ENCODE data around the gene SLFN14.
"Not testable (repeated sequence)": the region's sequence is repeated elsewhere in the genome, so short reads cannot be mapped to it uniquely, and the experiment has no call there.

SLFN14 gene

DNA sequence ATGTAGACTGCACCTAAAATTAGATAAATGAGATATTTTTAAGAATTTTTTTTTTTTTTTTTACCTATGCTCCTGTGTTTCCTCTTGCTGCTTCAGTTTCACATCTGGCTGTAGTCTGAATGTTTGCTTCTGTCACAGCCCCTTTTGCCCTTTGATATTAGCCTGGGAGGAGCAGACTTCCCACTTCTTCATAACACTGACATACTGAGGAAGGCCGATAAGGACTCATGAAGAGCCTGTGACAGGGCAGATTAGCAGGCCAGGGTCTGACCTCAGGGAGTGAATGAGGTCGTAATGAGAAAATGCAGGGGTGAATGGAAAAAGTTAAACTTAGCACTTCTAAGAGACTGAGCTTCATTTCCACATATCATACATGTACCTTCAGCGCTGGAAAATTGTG is at the start of gene SLFN14:
Gene SLFN14, minus strand, starts transcription at position 117 of the 400 bp plus-strand sequence. CDS start 2,757 bp downstream, outside the sequence.
- DNase-seq = no peak

DNA sequence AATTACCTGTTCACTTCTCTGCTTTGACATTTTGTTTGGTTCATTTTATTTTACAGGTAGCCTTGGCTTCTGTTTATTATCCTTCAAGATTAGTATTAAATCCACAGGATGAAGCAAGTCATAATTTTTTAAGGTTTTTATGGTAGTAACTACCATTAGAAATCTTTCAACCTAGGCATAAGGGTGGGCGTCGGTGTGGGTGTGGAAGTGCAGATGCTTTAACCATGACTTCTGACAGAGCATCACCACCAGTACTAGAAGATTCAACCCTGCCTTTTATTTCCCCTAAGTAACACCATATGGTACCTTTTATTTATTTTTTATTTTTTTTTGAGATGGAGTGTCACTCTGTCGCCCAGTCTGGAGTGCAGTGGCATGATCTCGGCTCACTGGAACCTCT is 49.2 kb upstream of the SLFN14 start:
- DNase-seq = no peak

GRCh38 chr17:35607239-35607847 is 46.7 kb upstream of the SLFN14 start:
- DNase-seq = no peak

DNA sequence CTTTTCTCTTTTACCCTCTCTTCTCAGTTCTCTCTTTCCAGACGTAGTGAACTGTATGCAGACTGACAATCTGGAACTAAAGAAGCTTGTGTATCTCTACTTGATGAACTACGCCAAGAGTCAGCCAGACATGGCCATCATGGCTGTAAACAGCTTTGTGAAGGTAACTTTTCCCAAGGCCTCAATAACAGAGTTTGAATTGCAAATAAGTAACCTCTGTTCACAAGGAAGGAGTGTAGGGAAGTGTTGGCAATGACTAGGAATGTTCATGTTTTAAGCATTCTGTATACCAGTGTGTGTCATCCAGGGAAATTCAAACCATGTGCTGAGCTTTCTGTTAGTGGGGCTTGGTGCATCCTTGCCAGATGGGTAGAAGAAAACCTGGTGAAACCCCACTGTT is 45.1 kb upstream of the SLFN14 start:
- DNase-seq = no peak

GRCh38 chr17:35603674-35604073 is 43.1 kb upstream of the SLFN14 start:
- DNase-seq = no peak

GRCh38 chr17:35597604-35598003 is 37.0 kb upstream of the SLFN14 start:
- DNase-seq = no peak

- no peak for DNase-seq
Measured at GRCh38 chr17:35596530-35597233, 36.1 kb upstream of the SLFN14 start.

GRCh38 chr17:35596072-35596471 is 35.5 kb upstream of the SLFN14 start:
- DNase-seq = no peak

DNA sequence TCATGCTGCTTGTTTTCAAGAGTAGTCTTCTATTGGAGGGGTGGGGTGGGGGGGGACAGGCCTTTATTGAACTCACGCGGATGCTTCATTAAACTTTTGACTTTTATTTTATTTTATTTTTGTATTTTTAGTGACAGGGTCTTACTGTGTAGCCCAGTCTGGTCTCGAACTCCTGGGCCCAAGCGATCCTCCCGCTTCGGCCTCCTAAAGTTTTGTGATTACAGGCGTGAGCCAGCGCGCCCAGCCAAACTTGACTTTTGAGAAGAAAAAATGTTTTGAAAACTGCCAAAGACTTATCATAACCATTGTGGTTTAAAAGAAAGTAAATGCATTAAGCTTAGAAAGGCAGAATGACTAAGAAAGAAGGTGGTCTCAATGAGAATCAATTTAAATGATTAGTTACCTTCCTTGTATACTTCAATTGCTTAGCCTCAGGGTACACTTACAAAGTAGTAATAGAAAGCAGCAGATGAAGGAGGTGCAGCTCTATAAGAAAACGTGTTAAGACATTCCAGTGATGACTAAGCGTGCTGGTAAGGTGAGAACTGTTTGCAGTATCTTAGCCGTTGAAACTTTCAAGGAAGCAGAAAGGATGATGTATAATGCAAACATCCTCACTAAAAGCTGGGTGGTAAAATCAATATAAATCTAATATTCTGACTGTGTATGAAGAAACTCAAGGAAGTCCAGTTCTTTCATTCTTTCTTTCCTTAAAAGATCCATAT is 27.7 kb upstream of the SLFN14 start:
- DNase-seq = no peak

GRCh38 chr17:35587074-35587961 is 26.7 kb upstream of the SLFN14 start, which contains the start of gene AP2B1:
Gene AP2B1 (plus strand): TSS chr17:35587322. CDS start chr17:35594031, 6,709 bp downstream.
- DNase-seq = peak; percentile 91

DNA sequence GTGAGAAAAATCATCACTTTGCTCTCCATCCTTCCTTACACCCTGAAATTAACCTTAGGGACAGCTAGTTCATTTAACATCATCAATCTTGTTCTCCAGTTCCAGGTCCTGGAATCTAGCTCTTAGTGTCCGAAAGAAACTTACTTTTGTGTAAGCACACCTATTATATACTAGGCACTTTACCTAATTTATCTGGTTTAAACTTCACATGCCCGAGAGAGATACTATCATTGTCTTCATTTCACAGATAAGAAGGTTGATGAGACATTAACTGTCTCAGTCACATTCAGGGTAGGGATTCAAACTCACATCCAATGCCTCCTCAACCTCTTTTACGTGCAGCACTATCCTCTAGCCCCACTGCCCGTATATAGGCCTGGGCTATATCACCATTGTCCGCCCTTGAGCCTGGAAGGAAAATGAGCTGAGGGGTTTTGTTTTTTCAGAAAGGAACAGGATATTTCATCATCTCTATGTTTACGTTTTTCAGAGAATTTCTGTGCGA is 26.0 kb upstream of the SLFN14 start:
- no peak for DNase-seq

DNA sequence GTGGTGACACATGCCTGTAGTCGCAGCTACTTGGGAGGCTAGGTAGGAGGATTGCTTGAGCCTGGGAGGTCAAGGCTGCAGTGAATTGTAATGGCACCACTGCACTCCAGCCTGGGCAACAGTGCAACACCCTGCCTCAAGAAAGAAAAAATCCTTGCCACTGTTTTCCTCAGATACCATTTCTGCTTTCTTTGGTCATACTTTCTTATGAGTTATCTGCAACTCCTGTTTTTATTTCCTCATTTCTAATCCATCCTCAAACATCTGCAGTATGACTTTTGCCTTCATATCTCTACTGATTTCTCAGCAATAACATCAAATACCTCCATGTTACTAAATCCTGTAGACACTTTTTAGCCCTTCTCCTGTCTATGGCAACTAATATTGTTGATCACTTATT is 23.4 kb upstream of the SLFN14 start:
- DNase-seq = no peak

DNA sequence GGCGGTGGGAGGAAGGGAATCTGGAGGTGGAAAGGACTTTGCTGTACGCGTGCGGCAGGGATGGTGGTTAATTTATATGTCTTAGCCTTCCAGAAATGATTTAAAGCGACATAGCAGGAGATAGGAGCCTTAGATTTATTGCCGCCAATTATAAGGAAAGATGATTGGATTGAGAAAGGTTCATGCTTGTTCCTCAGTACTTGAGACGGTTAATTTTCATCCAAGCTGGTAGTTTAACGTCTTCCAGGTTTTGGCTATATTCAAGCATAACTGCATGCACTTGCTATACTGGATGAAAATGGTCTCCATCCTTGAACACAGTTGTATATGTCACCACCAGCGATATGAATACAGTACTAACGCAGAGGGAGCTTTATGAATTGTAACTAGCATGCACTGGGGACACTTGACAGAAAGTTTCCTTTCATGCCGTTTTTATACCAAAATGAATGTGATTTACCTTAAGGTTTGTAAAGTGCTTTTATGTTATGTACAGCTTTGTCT is 18.4 kb upstream of the SLFN14 start:
- DNase-seq = no peak

GRCh38 chr17:35578197-35578928 is 17.7 kb upstream of the SLFN14 start, which contains the start of gene PEX12:
Gene PEX12 (minus strand): TSS chr17:35578571. CDS start chr17:35578021, 550 bp downstream.
- DNase-seq = peak; percentile 92

- no peak for DNase-seq
Measured at GRCh38 chr17:35577830-35578196, 17.2 kb upstream of the SLFN14 start.

DNA sequence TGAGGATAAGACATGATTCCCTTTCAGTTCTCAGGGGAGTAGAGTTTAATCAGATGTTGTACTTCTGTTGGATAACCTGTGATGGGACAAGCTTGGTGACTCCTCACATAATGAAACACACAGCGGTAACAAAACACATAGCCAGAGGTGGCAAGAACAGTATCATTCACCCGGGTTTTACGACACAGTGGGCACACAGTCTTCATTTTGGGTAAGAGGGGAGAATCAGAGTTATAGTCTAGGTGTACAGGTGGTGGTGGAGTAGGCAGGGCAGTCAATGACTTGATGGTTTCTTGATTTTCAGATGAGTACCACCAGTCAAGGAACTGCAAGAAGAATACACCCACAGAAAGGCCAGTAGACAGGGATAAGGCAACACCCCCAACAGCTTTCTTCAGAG is 15.1 kb upstream of the SLFN14 start:
- no peak for DNase-seq

DNA sequence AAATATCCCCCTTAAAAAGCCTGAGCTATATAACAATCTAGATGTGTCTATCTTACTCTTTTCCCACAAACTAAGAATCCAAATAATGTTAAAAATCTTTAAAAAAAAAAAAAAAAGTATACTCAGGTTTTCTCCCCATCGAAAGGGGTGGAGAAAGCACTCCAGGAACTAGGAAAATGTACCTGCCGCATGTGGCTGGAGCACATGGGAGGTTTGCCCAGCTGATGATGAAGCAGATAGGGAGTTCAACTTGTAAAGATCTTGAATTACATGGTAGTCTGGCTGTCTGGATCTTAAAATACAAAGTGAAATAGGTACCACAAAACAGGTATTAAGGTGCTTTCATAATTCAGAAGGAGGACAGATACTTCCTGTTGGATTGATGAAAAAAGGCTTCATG is 8.8 kb upstream of the SLFN14 start:
- DNase-seq = no peak

DNA sequence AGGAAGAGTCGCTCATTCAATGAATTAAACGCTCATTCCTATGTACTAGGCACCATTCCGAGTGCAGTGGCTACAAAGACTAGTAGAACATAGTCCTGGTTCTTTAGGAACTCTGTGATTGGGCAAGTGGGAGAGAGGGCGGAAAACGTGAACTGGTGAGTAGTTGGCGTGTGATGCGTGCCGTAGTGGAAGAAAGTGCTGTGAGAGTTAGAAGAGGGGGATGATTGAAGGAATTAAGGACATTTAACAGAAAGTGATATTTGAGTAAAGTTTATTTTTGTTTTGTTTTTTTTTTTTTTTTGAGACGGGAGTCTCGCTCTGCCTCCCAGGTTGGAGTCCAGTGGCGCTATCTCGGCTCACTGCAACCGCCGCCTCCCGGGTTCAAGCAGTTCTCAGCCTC is 7.9 kb upstream of the SLFN14 start:
- DNase-seq = no peak

- DNase-seq = no peak
Measured at GRCh38 chr17:35566968-35567367, 6.3 kb upstream of the SLFN14 start.

GRCh38 chr17:35563181-35563580 is 2.6 kb upstream of the SLFN14 start:
- not testable (repeated sequence) for DNase-seq

DNA sequence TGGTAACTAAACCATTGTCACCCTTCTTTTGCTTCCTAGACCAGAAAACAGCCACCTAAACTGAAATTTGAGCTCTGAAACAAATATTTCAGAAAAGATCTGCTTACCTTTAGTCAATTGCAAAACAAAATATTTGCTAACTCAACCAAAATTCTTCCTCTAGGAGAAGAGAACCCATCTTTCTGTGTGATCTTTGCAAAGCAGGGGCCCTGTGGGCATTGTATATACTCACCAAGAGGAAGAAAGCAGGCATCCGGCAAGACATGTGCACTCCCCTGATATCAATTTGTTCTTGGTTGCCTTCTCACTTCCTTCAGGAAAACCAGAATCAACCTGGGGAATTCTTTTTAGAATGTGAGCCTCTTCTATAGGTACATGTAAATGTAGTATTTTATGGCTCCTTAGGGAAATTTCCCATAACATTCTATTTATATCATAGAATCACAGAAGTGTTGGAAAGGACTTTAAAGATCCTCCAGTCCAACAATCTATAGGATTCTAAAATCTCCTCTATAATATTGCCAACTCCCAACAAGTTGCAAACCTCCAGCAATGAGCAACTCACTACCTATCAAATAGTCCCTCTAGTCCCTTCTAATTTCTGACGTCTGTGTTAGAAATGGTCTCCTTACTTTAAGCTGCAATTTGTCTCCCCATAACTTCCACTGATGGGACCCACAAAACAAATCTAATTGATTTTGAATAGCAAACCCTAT is 966 bp downstream of the SLFN14 start:
- DNase-seq = no peak

Measured in NCI-H2171 (cell line).